Prostate gland (tissue), 2 donors: ENCODE measurements around the gene MOG. TPM values are rescaled to one million over a fixed set of nuclear protein-coding genes. Genes with fewer than 3 reads are reported as not detected.

Source experiments
- DNase-seq: peaks from one replicate; pipeline ENCODE4 v3.0.0-alpha.2; 2019; ENCODE audit warnings: low spot score
- H3K27ac ChIP-seq, 2 donors: fragments of 200-600 bp; sonication (generic); 2 replicates each; pipeline ENCODE4 v1.5.1; 2017 to 2019
- H3K27me3 ChIP-seq: fragments of 200-600 bp; sonication (generic); replicated peaks from 2 replicates; pipeline ENCODE4 v1.5.1; 2019; ENCODE audit not compliant: insufficient read depth
- H3K36me3 ChIP-seq, 2 donors: fragments of 200-600 bp; sonication (generic); 1 replicate in 1 of 2; 2 replicates in 1 of 2; pipeline versions ENCODE4 v1.5.1 to v1.8.1; 2017 to 2019
- H3K4me1 ChIP-seq: fragments of 200-600 bp; sonication (generic); replicated peaks from 2 replicates; pipeline ENCODE4 v1.5.1; 2019
- H3K4me3 ChIP-seq, 2 donors: fragments of 200-600 bp; sonication (generic); 2 replicates each; pipeline ENCODE4 v1.5.1; 2017 to 2019
- H3K9me3 ChIP-seq: fragments of 200-600 bp; sonication (generic); 2 replicates; pipeline ENCODE4 v1.5.1; 2017
- POLR2A ChIP-seq: fragments of 450-650 bp; IDR thresholded peaks from one replicate; pipeline ENCODE4 v1.6.1; 2016; ENCODE audit warnings: antibody characterized with exemption, mild to moderate bottlenecking
- POLR2AphosphoS5 ChIP-seq: sonication (generic); formaldehyde crosslinking; IDR thresholded peaks from one replicate; pipeline ENCODE4 v1.6.1; 2017; ENCODE audit warnings: antibody characterized with exemption
- WGBS: methylation state at CpG from one replicate; pipeline ENCODE4 v1.1.5; 2018; 5-methylcytosine and 5-hydroxymethylcytosine counted together
- intact Hi-C: fragments of 100-400 bp; cut with DNase I; formaldehyde crosslinking; loops from one replicate; pipeline ENCODE4 v1.14.2; 2022
- total RNA-seq, 2 donors: library from RNA; depleted of rRNA; stranded (reverse); fragments of >200 nt; gene quantifications; one replicate each; pipeline ENCODE4 v1.1.0, GENCODE V29; 2016
- TF ChIP-seq, protein P1 (sequence below), 4 experiments: fragments of 200-600 bp in 2 of 4; fragments of 450-650 bp in 2 of 4; sonication (generic) in 2 of 4; IDR thresholded peaks; 1 replicate in 3 of 4; 2 replicates in 1 of 4; pipeline ENCODE4 v1.5.1; 2016 to 2019; ENCODE audit warnings: antibody characterized with exemption in 4 of 4, mild to moderate bottlenecking in 2 of 4, moderate library complexity in 2 of 4

MOG gene
- total RNA-seq, 2 donors from 2014 or later: not detected

DNA sequence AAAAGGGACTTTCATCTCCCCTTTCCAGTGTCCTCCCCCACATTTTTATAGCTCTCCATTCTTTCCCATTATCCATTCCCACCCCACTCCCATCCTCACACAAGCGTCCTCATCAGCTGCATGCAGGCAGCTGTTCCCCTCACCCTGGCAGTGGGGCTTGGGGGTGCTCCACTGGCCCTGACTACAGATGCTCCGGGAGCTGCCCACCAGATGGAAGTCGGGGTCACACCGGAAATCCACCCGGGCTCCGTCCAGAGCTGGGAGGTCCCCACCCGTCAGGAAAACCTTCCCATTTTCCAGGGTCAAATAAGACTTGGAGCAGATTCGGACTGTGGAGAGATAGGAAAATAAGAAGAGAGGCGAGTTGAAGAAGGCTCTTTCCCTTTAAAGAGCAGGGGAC, 26.6 kb upstream of the MOG start:
- Histone ChIP-seq H3K36me3 (no peaks in the 10 kb centered on the region), H3K4me1 (no peaks in the 10 kb centered on the region), H3K27me3 (no peaks in the 10 kb centered on the region), H3K4me3 (no peak overlapping the region), H3K9me3 (no peaks in the 10 kb centered on the region), H3K27ac (no peak overlapping the region)
- intact Hi-C loops: no loop called here
- 87% methylated on average over 9 of the region's 9 CpGs for WGBS
- TF ChIP-seq POLR2A (no peak), POLR2AphosphoS5 (no peak)
- TF ChIP-seq, protein P1, sequence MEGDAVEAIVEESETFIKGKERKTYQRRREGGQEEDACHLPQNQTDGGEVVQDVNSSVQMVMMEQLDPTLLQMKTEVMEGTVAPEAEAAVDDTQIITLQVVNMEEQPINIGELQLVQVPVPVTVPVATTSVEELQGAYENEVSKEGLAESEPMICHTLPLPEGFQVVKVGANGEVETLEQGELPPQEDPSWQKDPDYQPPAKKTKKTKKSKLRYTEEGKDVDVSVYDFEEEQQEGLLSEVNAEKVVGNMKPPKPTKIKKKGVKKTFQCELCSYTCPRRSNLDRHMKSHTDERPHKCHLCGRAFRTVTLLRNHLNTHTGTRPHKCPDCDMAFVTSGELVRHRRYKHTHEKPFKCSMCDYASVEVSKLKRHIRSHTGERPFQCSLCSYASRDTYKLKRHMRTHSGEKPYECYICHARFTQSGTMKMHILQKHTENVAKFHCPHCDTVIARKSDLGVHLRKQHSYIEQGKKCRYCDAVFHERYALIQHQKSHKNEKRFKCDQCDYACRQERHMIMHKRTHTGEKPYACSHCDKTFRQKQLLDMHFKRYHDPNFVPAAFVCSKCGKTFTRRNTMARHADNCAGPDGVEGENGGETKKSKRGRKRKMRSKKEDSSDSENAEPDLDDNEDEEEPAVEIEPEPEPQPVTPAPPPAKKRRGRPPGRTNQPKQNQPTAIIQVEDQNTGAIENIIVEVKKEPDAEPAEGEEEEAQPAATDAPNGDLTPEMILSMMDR (IDR thresholded peaks at IDR 0.05): no peak
- no peak for DNase-seq

DNA sequence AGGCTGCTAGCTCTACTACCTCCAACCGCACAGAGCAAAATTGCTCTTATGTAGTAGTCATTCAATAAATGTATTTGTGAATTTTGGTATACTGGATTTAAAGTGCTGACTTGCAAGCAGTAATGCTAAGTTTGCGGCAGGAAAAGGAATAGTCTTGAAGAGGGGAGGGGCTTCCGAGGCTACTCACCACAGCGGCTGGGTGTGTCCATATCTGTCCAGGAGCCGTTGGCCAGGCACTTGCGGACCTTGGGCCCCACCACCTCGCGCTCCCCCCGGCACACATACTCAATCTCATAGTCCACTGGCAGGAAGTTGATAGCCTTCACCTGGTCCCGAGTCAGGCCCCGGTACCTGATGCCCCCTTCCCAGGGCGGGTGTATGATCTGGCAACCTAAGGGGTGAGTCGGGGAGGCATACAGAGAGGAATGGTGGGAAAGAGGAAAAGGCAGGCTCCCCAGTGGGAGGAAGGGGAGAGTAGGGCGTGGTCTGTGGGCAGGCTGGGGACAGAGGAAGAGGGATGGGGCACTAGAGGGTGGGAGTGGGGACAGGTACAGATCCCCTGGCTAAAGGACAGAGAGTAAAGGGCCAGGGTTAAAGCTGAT, 25.6 kb upstream of the MOG start:
- TF ChIP-seq POLR2A: no peak
- TF ChIP-seq, protein P1 (IDR thresholded peaks at IDR 0.05): no peak
- no peak for TF ChIP-seq POLR2AphosphoS5

DNA sequence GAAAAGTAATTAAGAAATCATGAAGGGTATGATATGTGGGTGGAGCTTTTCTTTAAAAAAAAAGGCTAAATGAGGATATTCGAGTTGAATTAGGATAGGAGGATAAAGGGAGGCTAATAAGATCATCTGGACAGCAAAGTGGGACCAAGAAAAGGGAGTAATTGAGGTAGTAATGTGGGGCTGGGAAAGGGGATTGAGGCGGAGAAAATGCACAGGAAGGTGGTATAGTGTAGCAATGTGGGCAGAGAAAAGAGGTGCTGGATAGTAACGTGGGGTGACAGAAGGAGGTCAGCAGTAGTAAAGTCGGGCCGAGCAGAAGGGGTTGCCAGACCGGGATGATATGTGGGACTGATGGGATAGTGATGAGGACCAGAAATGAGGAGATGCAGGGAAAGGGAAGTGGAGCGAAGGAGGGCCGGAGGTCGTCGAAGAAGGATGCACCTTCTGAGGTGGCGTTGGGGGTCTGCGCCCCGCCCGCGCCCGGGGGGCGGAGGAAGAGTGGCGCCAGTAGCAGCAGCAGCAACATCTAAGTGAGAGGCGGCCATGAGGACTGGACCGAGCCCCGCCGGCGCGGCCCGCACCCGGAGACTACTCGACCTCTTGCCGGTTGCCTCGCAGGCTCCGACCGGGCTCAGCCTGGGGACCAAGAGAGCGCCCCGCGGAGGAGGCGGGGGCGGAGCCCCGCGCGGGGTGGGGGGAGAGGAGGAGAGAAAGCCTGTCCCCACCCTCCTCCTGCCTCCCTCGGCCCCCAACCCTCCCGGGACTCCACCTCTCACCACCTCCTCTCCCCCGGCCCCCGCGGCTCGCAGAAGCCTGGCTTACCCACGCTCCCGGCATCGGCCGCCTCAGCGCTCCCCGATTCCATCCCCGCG, 24.8 kb upstream of the MOG start:
- H3K36me3 ChIP-seq: no peaks in the 10 kb centered on the region
- WGBS: 4% methylated on average over 33 of the region's 53 CpGs
- TF ChIP-seq, protein P1 (IDR thresholded peaks at IDR 0.05): no peak
- TF ChIP-seq POLR2AphosphoS5 (no peak), POLR2A (no peak)
- H3K27me3 ChIP-seq: no peaks in the 10 kb centered on the region
- H3K4me1 ChIP-seq: no peaks in the 10 kb centered on the region
- DNase-seq: peak; percentile 58
- H3K4me3 ChIP-seq: peak overlapping the region; percentile 64 to 65
- peak overlapping the region; percentile 82 to 86 for H3K27ac ChIP-seq
- intact Hi-C loops: no loop called here
- no peaks in the 10 kb centered on the region for H3K9me3 ChIP-seq

More for the DNA sequence above, 25.6 kb upstream of the MOG start:
- H3K4me1 ChIP-seq: no peaks in the 10 kb centered on the region
- 75% methylated on average over 14 of the region's 14 CpGs for WGBS
- no peak overlapping the region for H3K27ac ChIP-seq
- no peaks in the 10 kb centered on the region for H3K9me3 ChIP-seq
- H3K36me3 ChIP-seq: no peaks in the 10 kb centered on the region
- intact Hi-C loops: no loop called here
- no peak for DNase-seq
- no peaks in the 10 kb centered on the region for H3K27me3 ChIP-seq
- H3K4me3 ChIP-seq: no peak overlapping the region

DNA sequence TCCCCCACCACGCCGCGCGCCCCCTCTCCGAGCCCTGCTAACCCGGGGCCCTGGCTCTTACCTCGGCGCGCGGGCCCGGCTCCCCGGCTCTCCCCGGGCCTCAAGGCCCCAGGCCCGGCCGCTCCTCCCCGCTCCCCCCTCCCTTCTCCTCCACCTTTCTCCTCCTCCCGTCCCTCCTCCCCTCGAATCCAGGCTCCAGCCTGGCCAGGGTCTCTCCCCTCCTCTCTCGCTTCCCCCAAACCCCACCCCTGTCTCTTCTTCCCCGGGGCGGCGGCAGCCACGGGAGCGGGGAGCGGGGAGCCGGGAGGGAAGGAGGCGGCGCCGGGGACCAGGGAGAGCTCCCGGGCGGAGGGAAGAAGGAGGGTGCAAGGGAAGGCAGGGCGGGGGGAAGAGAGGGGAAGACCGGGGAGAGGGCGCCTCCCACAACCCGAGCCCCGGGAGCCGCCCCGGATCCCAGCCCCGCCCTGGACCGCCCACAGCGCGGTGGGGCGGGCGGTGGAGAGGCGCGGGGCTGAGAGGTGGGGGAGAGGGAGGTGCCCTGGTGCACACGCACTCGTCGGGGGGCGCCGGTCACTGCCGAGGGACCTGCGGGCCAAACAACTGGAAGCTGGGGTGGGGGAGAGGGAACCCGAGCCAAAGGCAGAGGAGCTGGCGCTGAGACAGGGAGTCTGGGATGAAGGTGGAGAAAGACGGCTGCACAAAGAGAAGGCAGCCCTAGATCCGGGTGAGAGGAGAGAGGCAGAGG, 23.9 kb upstream of the MOG start, which contains the start of gene GABBR1:
TSS of gene GABBR1 (minus strand) at position 395 of the 745 bp plus-strand sequence. CDS start 798 bp downstream, outside the sequence.
- TF ChIP-seq POLR2AphosphoS5: peak; percentile 78
- peak; percentile 61 for TF ChIP-seq POLR2A
- TF ChIP-seq, protein P1 (IDR thresholded peaks at IDR 0.05): no peak
- Histone ChIP-seq H3K27me3 (no peaks in the 10 kb centered on the region), H3K36me3 (no peaks in the 10 kb centered on the region), H3K9me3 (no peaks in the 10 kb centered on the region), H3K27ac (peak within 1 kb of the TSS; percentile 82 to 86), H3K4me1 (no peaks in the 10 kb centered on the region), H3K4me3 (peak within 1 kb of the TSS; percentile 64 to 65)
- intact Hi-C loops: no loop called here
- peak; percentile 89 for DNase-seq
- WGBS: 1% methylated on average over 56 of the region's 57 CpGs
